ENCODE data around the gene PARP6.

Gene PARP6, protein sequence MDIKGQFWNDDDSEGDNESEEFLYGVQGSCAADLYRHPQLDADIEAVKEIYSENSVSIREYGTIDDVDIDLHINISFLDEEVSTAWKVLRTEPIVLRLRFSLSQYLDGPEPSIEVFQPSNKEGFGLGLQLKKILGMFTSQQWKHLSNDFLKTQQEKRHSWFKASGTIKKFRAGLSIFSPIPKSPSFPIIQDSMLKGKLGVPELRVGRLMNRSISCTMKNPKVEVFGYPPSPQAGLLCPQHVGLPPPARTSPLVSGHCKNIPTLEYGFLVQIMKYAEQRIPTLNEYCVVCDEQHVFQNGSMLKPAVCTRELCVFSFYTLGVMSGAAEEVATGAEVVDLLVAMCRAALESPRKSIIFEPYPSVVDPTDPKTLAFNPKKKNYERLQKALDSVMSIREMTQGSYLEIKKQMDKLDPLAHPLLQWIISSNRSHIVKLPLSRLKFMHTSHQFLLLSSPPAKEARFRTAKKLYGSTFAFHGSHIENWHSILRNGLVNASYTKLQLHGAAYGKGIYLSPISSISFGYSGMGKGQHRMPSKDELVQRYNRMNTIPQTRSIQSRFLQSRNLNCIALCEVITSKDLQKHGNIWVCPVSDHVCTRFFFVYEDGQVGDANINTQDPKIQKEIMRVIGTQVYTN

DNA sequence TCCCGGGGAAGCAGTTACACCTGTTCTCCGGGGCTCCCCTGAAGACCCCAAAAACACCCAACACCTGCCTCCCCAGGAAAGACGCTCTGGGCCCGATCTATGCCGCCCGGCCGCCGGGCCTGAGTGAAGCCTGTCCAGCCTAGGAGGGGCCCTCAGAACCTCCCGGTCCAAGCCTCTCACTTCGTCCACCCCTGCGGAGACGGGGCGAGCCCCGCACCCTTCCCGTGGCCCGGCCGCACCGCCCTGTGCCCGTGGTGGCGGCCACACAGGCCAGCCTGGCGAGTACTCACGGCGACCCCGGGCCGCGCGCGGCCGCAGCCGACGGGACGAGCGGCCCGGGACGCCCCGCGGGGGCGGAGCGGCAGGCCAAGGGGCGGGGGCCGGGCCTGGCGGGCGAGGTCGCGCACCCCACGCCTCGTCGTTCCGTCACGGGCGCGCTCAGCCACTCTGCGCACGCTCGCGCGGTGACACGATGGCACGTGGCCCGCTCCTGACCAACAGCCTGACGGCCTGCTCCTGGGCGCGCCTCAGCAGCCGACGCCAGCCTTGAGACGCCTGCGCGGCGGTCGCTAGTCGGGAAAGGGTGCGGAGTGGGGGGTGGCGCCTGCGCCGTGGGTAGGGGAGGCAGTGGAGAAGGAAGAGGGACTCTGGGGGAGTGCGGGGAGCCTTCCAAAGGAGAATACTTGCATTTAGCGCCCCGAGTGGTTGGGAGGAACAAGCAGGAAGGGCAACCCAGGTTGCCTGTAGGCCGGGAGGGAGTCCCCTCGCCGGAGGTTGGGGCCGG is at the start of gene PARP6:
Gene PARP6, minus strand, starts transcription at position 342 of the 784 bp plus-strand sequence. CDS start 5,077 bp downstream, outside the sequence.
- DNase-seq: peak; percentile 99

DNA sequence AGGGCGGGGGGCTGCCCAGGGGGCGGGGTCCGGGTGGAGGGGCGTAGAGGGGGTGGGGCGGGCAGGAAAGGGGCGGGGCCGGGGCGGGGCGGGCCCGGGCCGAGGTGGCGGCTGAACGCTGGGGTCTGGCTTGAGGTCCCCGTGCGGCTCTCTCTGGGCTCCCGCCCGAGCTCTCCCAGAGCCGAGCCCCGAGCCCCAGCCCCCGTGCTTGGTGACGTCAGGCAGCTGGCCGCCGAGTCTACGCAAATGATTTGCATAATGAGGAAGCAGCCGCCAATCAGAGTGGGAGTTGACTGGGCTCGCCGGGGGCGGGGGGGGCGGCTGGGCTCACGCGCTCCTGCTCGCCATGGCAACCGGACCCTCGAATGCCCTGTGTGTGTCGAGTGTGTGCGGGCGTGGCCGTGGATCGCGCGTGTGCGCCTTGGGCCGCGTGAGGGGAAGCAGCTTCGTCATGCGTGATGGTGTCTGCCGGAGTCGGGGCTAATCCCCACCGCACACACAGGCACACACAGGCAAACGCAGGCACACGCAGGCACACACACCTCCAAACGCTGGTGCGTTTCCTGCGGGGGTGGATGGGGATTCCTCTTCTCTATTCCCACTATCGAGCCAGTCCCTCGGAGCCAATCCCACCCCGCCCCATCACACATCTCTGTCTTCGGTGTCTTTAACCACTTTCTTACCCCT is 47.8 kb upstream of the PARP6 start, which contains the start of gene CELF6:
Gene CELF6, minus strand, starts transcription at position 173 of the 687 bp plus-strand sequence. CDS start 283 bp downstream, outside the sequence.
- DNase-seq: peak; percentile 73

DNA sequence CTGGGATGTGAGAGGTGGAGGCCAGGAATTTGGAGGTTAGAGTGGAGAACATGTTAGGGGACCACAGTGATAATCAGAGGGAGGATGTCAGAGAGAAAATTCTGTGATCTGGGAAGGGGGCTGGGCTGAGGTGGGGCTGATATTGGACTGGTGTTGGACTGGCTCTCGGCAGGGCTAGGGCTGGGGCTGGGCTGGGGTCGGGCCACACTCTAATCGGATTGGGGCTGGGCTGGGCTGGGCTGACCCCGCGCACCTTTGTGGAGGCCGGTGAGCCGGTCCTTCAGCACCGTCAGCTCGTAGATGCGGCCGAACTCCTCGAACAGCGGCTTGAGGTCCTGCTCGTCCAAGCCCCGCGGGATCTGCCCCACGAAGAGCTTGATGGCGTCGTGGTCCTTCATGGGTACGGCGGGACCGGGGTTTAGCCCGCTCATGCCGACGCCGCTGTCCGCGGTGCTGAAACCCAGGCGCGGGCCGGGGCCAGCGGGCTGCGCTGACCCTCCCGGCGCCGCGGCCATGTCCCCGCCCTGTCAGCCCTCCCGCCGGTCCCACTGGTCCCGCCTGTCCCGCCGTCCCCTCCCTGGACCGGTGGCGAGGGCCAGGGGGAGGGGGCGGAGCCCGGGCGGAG is 47.1 kb upstream of the PARP6 start:
- DNase-seq: peak; percentile 10

DNA sequence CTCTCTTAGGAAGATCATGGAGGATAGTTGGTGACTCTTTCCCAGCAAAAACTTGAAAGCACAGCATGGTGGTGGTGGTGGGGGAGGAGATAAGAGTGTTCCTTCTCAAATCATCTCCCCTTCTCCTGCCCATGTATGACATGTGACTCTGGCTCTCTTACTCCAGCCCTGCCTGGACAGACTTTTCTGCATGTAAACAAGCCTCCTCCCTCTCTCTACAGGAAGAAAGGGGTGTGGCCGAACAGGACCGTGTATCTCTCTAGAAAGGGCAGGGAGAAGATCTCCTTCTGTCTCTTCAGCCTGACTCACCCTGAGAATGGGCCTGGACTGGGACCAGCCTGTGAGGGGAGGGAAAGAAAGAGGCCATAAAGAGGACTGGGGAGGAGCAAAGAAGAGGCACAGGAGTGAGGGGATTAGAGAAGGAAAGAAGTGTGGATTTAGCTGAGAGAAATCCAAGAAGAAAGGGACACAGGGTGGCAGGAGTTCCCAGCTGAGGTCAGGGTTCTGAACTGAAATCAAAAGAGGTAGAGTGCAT is 46.1 kb upstream of the PARP6 start:
- no peak for DNase-seq

DNA sequence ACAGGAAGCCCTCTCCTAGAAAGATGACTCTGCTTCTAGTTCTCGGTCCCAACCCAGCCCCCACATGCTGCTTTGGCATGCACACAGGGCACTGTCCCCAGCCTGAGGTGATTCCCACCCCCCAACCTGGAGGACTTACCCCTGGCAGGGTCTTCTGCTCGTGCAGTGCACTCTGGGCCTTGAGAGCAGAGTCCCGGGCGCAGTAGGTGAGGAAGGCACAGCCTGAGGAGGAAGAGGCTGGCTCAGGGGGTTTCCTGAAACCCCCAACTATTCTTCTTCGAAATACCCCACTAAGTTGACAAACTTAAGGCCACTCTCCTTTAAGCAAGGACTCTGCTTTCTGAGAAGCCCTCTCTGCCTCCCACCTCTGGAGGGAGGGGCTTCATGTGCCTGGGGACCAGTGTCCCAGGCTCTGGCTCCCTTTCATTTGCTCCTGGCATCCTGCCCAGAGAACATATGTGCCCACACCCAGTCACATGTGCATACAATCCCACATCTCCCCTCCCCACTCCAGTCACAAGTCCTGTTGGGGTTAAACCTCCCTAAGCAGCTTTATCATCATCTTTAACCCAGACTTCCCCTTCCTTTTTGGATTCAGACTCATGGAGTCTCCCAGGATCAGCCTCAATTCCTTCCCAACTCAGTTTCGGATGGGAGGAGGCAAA is 43.5 kb upstream of the PARP6 start:
- DNase-seq: no peak

DNA sequence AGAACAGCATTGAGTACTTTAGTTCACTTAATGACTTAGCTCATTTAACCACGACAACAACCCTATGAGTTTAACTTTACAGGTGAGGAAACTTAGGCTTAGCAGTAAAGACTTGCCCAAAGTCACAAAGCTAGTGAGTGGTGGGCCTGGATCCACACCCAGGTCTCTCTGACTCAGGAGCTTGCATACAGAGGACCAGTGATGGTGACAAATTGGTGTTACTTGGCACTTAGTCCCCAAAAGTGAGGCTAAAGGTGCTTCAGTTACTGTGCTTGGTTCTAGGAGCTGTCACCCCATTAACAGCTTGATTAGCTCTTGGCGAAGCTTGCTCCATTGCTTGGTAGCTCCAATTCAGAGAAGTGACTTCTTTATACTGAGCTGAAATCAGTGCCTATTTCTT is 41.5 kb upstream of the PARP6 start:
- no peak for DNase-seq

DNA sequence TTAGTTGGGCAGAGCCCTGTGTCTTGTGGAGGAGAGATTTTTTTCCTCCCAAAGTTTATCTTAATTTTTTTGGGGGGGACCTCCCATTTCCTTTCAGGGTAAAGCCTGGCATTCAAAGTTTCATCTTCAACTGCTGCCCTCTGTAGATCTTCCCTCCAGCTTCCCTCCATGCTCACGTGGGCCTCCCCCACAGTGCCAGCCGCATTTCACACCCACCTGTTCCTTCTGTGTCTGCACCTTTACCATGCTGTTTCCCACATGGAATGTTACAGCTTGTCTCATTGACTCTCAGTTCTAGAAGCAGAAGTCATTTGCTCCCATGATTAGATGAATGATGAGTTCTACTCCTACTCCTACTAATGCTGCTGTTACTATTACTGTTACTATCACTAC is 41.1 kb upstream of the PARP6 start:
- no peak for DNase-seq

DNA sequence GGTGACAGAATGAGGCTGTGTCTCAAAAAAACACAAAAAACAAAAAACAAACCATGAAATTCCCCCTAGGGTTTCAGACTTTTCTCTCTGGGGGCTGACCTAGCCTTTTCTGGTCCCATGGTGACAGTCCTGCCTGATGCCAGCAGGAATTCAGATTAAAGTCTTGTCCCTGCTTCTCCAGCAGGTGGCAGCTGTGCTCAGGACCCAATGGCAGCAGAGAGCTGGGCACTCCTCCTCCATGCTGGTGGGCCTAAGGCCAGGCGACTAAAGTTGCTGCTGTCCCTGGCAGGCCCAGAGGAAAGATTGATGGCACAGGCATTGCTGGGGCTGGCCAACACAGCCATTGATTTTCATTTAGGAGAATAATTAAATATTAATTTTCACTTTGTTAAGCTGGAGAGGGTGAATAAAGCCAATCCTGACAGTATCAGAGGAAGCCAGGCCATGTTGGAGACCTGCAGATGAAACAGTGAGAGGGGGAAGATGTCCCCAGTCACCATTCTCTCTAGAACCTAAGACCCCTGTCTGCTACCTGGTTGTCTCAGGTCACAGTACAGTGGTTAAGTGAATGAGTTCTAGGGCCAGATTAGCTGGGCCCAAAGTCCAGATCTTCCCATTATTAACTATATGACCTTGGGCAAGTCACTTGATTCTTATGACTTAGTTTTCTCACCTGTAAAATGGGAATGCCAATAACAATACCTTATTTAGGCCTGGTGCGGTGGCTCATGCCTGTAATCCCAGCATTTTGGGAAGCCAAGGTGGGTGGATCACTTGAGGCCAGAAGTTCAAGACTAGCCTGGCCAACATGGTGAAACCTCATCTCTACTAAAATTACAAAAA is 40.5 kb upstream of the PARP6 start:
- peak; percentile 53 for DNase-seq

DNA sequence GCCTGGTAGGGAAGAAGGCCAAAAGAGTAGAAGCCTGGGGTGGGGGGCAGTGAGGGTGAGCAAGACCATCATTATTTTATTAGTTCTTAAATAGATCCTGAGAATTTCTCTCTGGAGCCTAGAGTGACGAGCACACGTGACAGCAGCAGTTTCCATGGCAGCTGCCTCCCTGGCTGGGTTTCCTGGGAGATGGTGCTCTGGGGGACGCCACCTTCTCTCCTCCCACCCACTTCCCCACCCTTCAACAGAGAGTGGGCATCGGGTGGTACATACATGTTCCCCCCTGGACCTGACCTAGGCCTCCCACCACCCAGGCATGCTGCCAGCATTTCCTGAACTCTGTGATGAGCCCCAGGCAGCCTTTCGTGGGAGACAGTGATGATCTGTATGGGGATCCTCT is 34.7 kb upstream of the PARP6 start:
- DNase-seq: no peak

DNA sequence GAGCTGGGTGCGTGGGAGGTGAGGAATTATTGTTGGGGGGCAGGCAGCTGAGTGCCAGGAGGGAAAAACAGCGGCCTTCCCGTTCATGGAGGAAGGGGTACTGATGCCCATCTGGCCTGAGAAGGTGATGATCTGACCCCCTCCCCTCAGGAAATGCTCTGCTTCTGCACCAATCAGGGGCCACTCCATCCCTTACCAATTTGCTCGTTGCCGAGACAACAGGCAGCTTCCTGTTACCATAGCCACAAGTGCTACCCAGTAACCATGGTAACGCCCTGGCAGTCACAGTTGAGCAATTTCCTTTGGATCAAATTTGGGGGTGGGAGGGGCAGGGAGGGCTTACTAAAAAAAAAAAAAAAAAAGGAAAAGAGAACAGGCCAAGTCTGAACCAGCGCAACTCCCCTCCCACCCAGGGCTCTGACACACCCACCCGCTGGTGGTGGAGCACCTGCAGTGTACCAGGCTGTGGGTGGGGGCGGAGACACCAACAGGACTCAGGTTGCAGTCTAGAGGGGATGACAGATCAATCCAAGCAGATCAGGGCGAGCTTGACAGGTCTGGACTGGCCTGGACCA is 33.9 kb upstream of the PARP6 start:
- DNase-seq: peak; percentile 47

DNA sequence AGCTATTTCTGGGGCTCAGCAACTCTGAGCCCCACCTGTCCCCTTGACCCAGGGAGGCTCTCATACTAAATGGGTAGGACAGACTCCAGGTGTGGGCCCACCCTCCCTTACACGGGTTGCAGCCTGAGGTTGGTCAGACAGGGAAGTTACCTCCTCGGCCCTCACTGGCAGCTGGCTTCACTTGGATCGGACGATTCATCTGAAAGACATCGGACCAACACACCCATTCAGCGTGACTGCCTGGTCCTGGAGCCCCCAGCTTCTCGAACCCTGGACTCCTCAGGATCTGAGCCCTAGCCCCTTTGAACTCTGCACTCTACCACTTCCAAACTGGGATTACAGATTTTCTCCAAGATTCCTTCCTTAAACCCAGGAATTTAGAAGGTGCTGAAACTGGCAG is 32.2 kb upstream of the PARP6 start:
- no peak for DNase-seq

DNA sequence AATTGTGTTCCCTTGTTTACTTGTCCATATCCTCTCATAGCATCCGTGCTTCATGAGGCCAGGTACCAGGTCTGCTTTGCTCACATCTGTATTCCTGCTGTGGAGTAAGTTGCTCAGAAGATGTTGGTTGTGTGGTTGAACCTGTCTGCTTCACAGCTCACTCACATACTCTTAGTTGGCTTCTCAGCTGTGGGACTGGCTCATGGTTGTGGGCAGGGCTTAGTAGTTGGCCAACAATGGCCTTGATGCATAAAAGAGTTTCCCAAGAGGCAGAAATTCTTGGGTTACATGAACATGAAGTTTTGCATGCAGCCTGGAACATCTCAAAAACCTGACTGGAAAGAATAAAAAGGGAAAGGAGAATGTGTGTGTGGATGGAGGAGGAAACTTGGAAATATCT is 30.6 kb upstream of the PARP6 start:
- DNase-seq: no peak

DNA sequence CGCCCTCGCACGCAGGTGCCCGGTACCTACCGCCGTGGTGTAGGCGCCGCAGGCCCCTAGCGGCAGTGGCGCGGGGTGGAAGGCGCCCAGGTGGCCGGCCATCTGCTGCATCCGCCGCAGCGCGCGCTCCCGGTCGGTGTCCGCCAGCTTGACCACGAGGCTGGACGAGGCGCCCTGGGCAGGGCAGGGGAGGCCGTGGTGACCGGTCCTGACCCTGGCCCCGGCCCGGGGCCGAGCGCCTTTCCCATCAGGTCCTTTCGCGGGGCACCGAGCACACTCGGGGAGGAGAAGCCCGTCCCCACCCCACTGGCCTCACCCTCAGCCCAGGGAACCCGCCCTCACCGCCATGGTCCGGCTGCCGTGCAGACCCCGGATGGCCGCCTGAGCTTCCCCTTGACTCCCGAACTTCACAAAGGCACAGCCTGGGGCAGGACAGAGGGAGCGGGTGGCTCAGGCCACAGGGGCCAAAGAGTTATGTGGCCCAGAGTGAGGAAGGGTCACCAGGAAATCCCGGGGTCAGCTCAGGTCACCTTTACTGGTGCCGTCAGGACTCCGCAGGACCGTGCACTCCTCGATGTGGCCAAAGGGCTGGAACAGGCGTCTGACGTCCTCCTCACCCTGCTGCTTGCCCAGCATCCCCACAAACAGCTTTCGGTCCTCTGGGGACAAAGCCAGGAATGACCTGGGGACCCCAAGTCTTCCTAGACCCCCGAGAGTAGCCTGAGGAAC is 17.4 kb upstream of the PARP6 start:
- DNase-seq: no peak

DNA sequence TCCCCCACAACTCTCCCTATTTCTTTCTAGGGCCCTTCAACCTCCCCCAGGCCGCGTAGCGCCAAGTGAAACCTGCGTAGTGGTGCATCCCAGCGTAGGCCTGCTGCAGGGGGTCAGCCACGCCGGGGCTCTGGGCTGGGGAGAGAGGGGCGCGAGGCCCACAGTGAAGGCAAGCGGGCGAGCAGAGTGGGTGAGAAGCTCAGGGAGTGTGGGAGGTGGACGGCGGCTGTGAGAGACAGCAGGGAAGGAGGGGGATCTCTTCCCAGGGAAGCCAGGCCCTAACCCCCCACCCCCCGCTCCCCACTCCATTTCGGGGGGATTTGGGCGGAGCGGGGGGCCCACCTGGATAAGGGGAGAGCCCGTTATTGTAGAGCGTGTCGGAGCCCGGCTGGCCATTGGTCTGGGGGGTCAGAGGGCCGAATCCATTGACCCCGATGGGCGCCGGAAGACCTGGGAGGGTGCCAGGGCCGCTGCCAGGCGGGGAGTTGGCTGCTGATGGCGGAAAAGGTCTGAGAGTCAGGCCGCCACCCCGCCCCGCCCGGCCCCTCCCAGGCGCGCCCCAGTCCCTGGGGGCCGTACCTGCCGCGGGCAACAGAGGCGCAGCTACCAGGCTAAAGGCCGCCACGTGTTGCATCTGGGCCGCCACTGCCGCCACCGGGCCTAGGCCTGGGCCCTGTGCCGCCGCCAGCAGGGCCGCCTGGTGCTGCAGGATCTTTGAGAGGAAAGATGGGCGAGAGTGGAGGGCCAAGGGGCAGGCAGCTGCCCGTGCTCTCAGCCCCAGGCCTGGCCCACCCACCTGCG is 16.6 kb upstream of the PARP6 start:
- no peak for DNase-seq

DNA sequence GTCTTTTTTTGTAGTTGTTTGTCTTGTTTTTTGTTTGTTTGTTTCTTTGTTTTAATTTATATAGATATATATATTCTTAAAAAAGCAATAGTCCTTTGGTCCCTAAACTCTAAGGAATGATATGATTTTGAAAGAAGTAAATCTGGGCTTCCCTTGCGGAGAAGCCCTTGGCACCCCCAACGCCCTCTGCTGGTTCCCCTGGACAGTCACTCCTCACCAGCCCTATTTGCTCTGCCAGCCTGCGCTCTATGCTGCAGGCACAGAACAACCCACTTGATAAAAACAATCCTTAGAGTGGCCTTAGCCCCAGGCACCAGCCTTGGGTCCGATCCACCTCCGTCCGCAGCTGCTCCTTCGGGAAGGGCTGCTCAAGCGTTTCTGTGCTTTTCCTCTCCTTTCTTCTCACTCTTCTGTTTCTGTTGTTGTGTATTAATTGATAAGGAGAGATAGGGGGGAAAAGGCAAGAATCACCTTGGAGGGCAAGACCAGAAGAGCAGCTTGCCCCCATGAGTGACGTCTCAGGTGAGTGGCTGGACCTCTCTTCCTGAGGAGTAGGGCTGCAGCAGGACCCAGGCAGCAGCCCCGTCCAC is 13.7 kb upstream of the PARP6 start:
- peak; percentile 3 for DNase-seq

DNA sequence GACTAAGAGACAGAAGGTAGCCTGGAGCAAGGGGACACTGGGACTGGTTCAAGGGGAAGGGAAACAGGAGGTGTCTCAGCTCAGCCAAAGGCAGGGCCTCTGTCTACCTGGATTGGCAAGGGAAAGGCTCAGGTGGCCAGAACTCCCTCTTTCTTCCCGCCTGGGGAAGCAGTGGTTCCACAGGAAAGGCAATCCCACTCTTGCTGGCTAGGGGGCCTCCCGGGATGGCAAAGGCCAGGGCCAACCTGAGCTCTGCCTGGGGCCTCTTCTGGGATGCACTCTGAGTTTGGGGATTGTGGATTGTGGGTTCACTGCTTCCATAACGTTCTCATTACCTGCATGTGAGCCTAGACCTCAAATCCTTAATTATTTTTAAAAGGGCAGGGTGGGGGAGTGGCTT is 13.0 kb upstream of the PARP6 start:
- DNase-seq: no peak

DNA sequence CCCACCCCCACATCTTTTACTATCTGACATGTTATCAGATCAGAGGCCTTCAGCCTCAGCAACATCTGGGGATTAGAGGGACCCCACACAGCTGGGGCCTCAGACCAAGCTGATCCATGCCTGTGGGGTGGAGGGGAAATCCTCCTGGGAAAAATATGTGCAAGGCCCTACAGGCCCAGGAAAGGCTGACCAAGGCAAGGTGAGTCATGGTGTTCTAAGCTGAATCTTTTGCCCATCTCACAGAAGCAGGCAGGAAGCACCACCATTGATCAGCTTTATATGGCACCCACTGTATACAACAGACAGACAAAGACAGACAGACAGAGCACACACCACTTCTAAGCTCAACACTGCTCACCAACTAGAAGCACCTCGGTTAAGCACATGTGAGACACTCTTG is 12.4 kb upstream of the PARP6 start:
- DNase-seq: no peak

DNA sequence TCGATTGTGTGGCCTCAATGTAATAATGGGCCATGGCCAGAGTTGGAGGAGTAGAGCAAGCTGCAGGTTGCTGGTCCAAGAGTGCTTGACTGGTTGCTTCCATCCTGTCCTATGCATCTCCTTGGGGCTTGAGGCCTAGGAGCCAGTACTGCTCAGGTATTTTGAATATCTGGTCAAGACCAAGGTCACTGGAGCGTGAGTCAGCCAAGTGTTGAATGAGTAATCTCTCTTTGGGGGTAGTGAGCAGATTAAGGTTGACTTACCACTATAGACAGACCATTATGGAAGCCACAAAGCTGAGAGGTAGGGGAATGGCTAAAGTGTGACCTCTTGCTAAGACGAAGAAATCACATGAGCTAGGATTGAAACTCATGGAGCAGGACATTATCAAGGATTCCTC is 9.4 kb upstream of the PARP6 start:
- DNase-seq: no peak
